GM21717 (cell line): ENCODE results near the gene CHRNB4.

Experiments used
- ATAC-seq: cut with Tn5 transposase; IDR thresholded peaks from one replicate; pipeline ENCODE4 v1.9.1; 2021; ENCODE audit warnings: mild to moderate bottlenecking, moderate library complexity; ENCODE audit not compliant: unreplicated experiment

Gene CHRNB4

DNA sequence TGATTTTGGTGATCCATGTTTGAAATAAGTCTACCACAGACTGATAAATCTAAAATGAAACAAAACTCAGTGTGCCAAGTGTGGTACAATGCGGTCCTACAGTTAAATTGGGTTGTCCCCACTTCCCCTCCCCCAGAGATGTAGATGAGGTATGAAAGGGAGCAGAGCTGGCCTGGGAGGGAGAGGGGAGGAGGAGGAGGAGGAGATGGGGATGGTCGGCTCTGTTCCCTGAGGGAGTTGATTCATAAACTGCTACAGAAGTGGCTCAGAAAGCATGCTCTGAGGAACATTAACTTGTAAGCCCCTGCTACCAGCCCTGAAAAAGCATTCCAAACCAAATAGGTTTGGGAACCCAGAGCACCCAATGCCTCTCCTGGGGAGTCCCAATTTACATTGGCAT, 28.0 kb upstream of the CHRNB4 start:
- no peak for ATAC-seq

- ATAC-seq: no peak
These were observed 26.7 kb upstream of the CHRNB4 start for GRCh38 chr15:78667578-78668236.

GRCh38 chr15:78666010-78666409, 25.0 kb upstream of the CHRNB4 start:
- ATAC-seq: no peak

GRCh38 chr15:78663703-78664102, 22.7 kb upstream of the CHRNB4 start:
- no peak for ATAC-seq

GRCh38 chr15:78662028-78662427, 21.0 kb upstream of the CHRNB4 start:
- ATAC-seq: no peak

- ATAC-seq: no peak
These were observed 20.0 kb upstream of the CHRNB4 start for GRCh38 chr15:78661001-78661400.

- no peak for ATAC-seq
These were observed 19.6 kb upstream of the CHRNB4 start for GRCh38 chr15:78660584-78660983.

GRCh38 chr15:78658823-78659222, 17.8 kb upstream of the CHRNB4 start:
- ATAC-seq: no peak

GRCh38 chr15:78654272-78654671, 13.3 kb upstream of the CHRNB4 start:
- ATAC-seq: no peak

DNA sequence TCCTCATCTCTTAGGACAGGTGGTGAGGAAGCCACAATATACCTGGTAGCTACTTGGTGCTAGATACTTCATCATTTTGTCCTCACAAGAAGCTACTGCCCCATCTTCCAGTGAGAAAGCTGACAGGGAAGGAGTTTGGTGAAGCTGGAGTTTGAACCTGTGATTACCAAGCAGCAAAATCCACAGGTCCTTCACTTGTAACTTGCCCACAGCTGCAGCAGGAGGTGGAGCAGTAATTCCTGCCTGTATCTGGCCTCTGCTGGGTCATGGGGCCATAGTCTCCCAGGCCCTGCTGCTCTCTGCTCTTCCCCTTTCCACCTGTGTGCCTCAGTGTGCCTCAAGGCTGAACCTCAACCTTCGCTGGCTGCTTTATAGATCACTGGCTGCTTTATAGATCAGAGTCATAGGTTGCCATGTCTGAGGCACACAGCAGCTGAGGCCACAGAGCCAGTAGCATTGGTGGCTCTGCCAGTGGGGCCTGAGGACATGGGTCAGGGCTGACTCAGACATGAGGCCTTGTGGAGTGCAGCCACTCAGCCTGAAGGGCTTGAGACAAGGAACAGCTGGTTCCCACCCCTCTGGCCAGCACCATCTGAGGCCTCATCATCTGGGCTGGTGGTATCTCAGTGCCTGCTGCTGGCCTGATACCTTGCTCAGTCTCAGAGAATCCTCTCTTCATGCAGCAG, 11.1 kb upstream of the CHRNB4 start:
- no peak for ATAC-seq

DNA sequence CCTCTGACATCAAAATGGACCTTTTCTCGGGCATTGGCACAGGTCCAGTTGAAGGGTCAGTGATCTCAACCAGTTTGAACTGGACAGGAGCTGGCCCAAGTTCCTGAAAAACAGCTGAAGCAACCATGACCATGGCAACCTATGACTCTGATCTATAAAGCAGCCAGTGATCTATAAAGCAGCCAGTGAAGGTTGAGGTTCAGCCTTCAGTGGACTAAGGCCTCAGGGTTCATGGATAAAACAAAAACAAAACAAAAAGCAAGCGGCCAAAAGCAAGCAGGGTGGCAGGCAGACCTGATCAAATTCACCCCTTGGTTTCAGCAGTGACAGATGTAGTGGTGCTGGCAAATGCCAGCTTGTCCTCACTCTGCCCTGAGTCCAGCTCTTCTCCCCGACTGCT, 10.0 kb upstream of the CHRNB4 start:
- no peak for ATAC-seq

DNA sequence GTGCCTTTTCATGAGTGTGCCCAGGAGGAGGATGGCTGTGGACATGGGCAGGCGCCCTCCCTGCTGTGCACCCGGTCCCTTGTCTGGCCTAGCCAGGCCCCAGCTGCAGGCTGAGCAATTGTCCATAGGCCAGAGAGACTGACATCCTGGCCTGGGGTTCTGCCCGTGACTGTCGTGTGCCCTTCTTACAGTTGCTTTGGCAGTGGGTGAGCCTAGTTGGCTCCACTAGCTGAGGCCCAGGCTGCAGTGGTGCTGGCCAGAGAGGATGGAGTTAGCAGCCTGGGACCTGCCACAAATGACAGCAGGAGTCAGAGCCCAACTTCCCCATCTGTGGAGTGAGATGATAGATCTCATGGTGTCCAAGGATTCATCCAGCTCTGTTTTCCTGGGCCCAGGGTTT, 9.0 kb upstream of the CHRNB4 start:
- ATAC-seq: no peak

- no peak for ATAC-seq
These were observed 4.0 kb upstream of the CHRNB4 start for GRCh38 chr15:78645009-78645408.

GRCh38 chr15:78642331-78642730, 1.3 kb upstream of the CHRNB4 start:
- ATAC-seq: no peak

GRCh38 chr15:78641749-78642275, 802 bp upstream of the CHRNB4 start:
- ATAC-seq: no peak

DNA sequence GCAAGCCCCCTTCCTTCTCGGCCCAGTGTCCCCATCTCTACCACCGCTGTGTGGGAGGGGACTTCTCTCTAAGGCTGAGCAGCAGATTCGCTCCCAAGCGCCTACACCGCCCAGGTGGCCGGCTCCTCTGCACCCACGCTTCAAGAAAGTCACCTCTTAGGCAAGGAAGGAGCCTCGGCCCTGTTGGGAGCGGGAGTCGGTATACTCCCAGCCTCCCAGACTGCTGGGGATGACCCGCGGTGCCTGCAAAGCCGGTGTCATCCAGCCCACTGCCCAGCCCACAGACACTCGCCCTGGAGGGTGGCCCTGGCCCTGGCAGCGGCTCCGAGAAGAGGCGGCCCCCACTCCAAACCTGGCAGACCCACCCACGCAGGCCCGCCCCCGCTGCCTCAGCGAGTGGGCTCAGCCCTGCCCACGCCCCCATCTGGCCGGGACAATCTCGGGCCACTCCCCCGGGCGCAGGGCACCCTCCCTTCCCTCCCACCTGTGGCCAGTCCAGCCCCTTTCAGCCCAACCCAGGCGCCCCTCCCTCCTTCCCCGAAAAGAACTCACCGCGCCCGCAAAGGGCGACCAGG, 396 bp downstream of the CHRNB4 start:
- ATAC-seq: no peak

DNA sequence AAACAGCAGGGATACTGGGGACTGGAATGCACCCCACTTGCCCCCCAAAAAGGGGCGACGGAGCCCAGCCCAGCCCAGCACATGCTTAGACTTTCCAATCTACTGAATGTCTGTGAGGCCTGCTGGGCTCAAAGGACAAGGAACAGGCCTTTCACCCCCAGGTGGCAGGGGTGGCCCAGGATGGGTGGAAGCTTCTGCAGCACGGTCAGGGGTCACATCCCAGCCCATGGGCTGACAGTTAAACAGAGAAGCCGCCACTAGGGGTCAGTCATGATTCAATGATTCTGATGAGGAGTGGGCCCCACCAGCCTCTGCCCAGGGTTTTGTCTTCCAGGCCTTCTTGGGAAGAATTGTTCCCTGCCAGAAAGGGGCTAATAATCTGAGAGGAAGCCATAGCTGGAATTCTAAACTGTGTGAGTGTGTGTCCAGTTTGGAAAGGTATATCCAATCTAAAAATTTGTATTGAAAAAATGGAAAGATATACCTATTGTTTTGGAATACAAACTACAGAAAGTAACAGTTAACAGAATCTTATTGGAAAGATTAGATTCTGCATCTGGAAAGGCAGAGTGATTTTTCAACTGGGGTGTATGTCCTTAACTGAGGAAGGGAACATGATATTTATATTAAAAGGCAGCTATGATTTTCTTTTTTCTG, 2.2 kb downstream of the CHRNB4 start:
- ATAC-seq: no peak

DNA sequence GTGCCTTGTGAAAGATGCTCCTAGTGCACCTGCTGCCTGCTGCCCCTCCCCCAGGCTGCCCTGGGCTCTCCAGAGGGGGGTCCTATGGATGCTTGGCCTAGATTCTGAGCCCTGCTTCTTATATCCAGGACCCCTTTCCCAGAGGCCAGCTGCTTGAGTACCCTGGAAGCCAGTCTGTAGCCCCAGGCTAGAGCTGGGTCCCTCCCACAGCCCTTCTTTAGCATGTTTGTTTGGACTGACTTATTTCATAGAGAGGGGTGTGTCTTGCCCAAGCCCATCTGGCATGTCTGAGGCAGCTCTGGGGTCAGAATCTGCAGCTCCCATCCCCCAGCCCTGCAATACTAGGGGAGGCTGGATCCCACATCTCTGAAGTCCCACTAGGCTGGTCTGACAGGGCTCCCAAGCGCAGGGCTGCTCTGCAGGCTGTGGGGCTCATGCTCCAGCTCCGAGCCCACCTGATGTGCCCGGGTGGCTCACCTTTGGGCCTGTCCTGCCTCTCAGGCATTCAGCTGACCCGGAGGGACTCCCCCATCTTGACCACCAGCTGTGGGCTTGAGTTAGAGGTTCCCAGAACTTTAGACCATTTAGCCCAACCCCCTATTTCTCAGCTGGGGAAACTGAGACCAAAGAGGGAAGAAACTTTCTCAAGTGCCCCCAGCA, 3.1 kb downstream of the CHRNB4 start:
- no peak for ATAC-seq

- no peak for ATAC-seq
These were observed 4.6 kb downstream of the CHRNB4 start for GRCh38 chr15:78636378-78636859.

DNA sequence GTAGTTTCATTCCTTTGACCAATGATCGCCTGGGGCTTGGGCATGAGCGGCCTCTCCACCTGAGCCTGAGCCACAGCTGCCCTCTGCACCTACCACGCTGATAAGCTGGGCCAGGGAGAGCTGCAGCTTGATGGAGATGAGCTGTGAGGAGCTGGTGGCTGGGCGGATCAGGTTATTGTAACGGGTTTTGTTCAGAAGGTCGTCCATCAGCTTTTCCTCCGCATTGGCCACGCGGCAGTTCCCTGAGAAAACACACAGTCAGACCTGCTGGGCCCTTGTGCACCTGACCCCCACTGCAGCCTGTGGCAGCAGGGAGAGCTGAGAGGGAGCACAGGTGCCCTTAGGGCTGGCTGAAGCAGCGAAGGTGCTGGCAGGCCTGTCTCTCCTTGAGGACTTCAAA, 5.7 kb downstream of the CHRNB4 start:
- no peak for ATAC-seq
